HCT116 (cell line): ENCODE results near the gene LCNL1.

Experiments used
- EZH2 ChIP-seq: fragments of 200-600 bp; sonication (generic); IDR thresholded peaks from 2 replicates; pipeline ENCODE4 v1.6.1; 2017; ENCODE audit warnings: antibody characterized with exemption, mixed run types
- POLR2A ChIP-seq: IDR thresholded peaks from 2 replicates; pipeline ENCODE4 v1.7.0; 2011; ENCODE audit warnings: borderline replicate concordance; ENCODE audit not compliant: insufficient read depth, insufficient read length; ENCODE audit errors: extremely low read depth
- RAD21 ChIP-seq: IDR thresholded peaks from 2 replicates; pipeline ENCODE4 v1.6.1; 2012; ENCODE audit warnings: low read depth, mild to moderate bottlenecking
- ZNF274 ChIP-seq: fragments of 200-500 bp; sonication (Bioruptor generic); IDR thresholded peaks from 2 replicates; pipeline ENCODE4 v1.6.1; 2014; ENCODE audit warnings: mild to moderate bottlenecking, low read depth, low read length, inconsistent platforms

DNA sequence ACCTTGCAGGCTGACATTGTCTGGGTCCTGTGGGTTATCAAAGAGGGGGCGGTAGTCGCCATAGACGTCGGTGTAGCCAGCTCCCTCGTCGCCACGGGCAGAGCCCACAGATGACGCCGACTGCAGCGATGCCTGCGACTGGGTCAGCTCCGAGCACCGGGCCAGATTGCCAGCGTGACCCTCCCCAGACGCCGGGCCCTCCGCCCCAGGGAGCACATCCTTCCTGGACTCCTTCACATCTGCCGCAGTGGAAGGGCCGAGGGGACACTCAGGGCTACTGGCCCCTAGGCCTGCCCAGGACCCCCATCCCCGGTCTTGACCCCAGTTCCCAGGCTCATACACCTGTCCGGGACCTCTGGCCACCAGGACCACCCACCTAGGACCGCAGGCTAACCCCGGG is 31.4 kb downstream of the LCNL1 start:
- TF ChIP-seq ZNF274 (no peak), EZH2 (no peak), RAD21 (no peak), POLR2A (no peak)
